MCF 10A (cell line): ENCODE results near the gene GALNS. TPM values are rescaled to one million over a fixed set of nuclear protein-coding genes. Genes with fewer than 3 reads are reported as not detected.

Experiments used
- BruUV-seq: library from RNA; stranded (reverse); fragments of 400-500 nt; replicated peaks from 2 replicates; lab custom pipeline; 2021; lab: Mats Ljungman, UMichigan
- CTCF ChIA-PET: fragments of 300-600 bp; sonication (Branson Sonifier 250); formaldehyde crosslinking; extraction: SDS; loops from one replicate; lab custom pipeline; 2021; ENCODE audit warnings: antibody characterized with exemption, inconsistent platforms; lab: Yijun Ruan, JAX
- POLR2A ChIA-PET: fragments of 300-600, 350-650 bp; sonication (Branson Sonifier 250); formaldehyde crosslinking; extraction: SDS; loops from one replicate; lab custom pipeline; 2020; ENCODE audit warnings: antibody characterized with exemption, inconsistent platforms; lab: Yijun Ruan, JAX
- DNase-seq: peaks from one replicate; pipeline ENCODE4 v3.0.0-alpha.2; 2018; ENCODE audit not compliant: unreplicated experiment
- H3K27ac Mint-ChIP-seq: one replicate; pipeline ENCODE4 v1.8.0; 2022; ENCODE audit warnings: mild to moderate bottlenecking, low read depth, mixed read lengths; ENCODE audit not compliant: unreplicated experiment
- H3K27me3 Mint-ChIP-seq: one replicate; pipeline ENCODE4 v1.8.0; 2022; ENCODE audit warnings: mixed read lengths; ENCODE audit not compliant: insufficient read depth, unreplicated experiment
- H3K36me3 Mint-ChIP-seq: one replicate; pipeline ENCODE4 v1.8.0; 2022; ENCODE audit warnings: mild to moderate bottlenecking, moderate library complexity, mixed read lengths; ENCODE audit not compliant: insufficient read depth, unreplicated experiment
- H3K4me1 Mint-ChIP-seq: one replicate; pipeline ENCODE4 v1.8.0; 2022; ENCODE audit warnings: mixed read lengths; ENCODE audit not compliant: insufficient read depth, unreplicated experiment
- H3K4me3 Mint-ChIP-seq: one replicate; pipeline ENCODE4 v1.8.0; 2022; ENCODE audit warnings: mild to moderate bottlenecking, moderate library complexity, mixed read lengths; ENCODE audit not compliant: unreplicated experiment
- H3K9me3 Mint-ChIP-seq: one replicate; pipeline ENCODE4 v1.8.0; 2022; ENCODE audit warnings: mixed read lengths; ENCODE audit not compliant: unreplicated experiment
- CTCF ChIP-seq: fragments of 200-600 bp; IDR thresholded peaks from one replicate; pipeline ENCODE4 v1.8.0; 2022; ENCODE audit warnings: antibody characterized with exemption, mild to moderate bottlenecking; ENCODE audit not compliant: unreplicated experiment
- intact Hi-C: fragments of 100-400 bp; cut with micrococcal nuclease; formaldehyde crosslinking; loops from 2 replicates; pipeline ENCODE4 v1.14.1; 2022
- total RNA-seq: library from RNA; stranded (reverse); gene quantifications from 2 replicates; pipeline ENCODE4 v1.2.3, GENCODE V29; 2022

Gene GALNS
- total RNA-seq, 1 experiment from 2014 or later, result 26.0 TPM

- BruUV-seq, result no TSS peak
- H3K27ac Mint-ChIP-seq, result no peak overlapping the region
Measured at GRCh38 chr16:88875703-88876234, 19.0 kb upstream of the GALNS start.

GRCh38 chr16:88874938-88875599 lies 18.3 kb upstream of the GALNS start:
- no TSS peak for BruUV-seq
- Mint-ChIP-seq H3K4me1 (peaks cover 5% of the 10 kb centered on the region), H3K36me3 (no peaks in the 10 kb centered on the region), H3K4me3 (no peak overlapping the region), H3K9me3 (no peaks in the 10 kb centered on the region), H3K27ac (no peak overlapping the region), H3K27me3 (peaks cover 58% of the 10 kb centered on the region)
- POLR2A ChIA-PET, result interaction anchor here (0.7 kb wide), 1 partner anchor 146 kb away, joined by 3 read pairs; no protein-coding TSS in a partner anchor
- intact Hi-C loops, result no loop called here
- DNase-seq, result no peak
- CTCF ChIA-PET, result no interaction called here
- no peak for TF ChIP-seq CTCF

More at GRCh38 chr16:88875703-88876234, 19.0 kb upstream of the GALNS start:
- Mint-ChIP-seq H3K4me1 (peaks cover 6% of the 10 kb centered on the region), H3K9me3 (no peaks in the 10 kb centered on the region), H3K4me3 (no peak overlapping the region), H3K27me3 (peaks cover 51% of the 10 kb centered on the region), H3K36me3 (no peaks in the 10 kb centered on the region)
- ChIA-PET POLR2A (interaction anchor here (1.4 kb wide), 1 partner anchor 18 kb away, joined by 5 read pairs; no protein-coding TSS in a partner anchor), CTCF (no interaction called here)
- no peak for DNase-seq
- no peak for TF ChIP-seq CTCF
- intact Hi-C loops, result no loop called here

GRCh38 chr16:88872650-88873331 lies 16.0 kb upstream of the GALNS start:
- H3K4me1 Mint-ChIP-seq, result no peaks in the 10 kb centered on the region
- H3K36me3 Mint-ChIP-seq, result no peaks in the 10 kb centered on the region
- POLR2A ChIA-PET, result no interaction called here
- no peak overlapping the region for H3K4me3 Mint-ChIP-seq
- H3K9me3 Mint-ChIP-seq, result no peaks in the 10 kb centered on the region
- CTCF ChIA-PET, result interaction anchor here (0.6 kb wide), 1 partner anchor 294 kb away, joined by 3 read pairs; no protein-coding TSS in a partner anchor
- BruUV-seq, result no TSS peak
- intact Hi-C loops, result no loop called here
- H3K27ac Mint-ChIP-seq, result no peak overlapping the region
- no peak for DNase-seq
- no peak for TF ChIP-seq CTCF
- peaks cover 76% of the 10 kb centered on the region for H3K27me3 Mint-ChIP-seq

GRCh38 chr16:88871730-88872416 lies 15.1 kb upstream of the GALNS start:
- Mint-ChIP-seq H3K27me3 (peaks cover 67% of the 10 kb centered on the region), H3K4me3 (no peak overlapping the region), H3K9me3 (no peaks in the 10 kb centered on the region), H3K36me3 (no peaks in the 10 kb centered on the region), H3K4me1 (no peaks in the 10 kb centered on the region), H3K27ac (no peak overlapping the region)
- DNase-seq, result no peak
- ChIA-PET POLR2A (no interaction called here), CTCF (no interaction called here)
- intact Hi-C loops, result no loop called here
- TF ChIP-seq CTCF, result no peak
- BruUV-seq, result no TSS peak
